HepG2 (cell line): ENCODE data around the gene PLEKHG2. TPM values are rescaled to one million over a fixed set of nuclear protein-coding genes. Genes with fewer than 3 reads are reported as not detected.

ENCODE experiments used
- ATF1 ChIP-seq: IDR thresholded peaks from 2 replicates; pipeline ENCODE4 v1.6.1; 2016; ENCODE audit warnings: mild to moderate bottlenecking, control low read depth
- KLF9 ChIP-seq: IDR thresholded peaks from 2 replicates; pipeline ENCODE4 v1.6.1; 2016; ENCODE audit warnings: low read depth
- NFATC3 ChIP-seq: sonication (generic); formaldehyde crosslinking; IDR thresholded peaks from 2 replicates; pipeline ENCODE4 v1.5.1; 2020; ENCODE audit warnings: mild to moderate bottlenecking, missing genetic modification reagents
- RBFOX2 ChIP-seq: fragments of 200-400 bp; formaldehyde crosslinking; IDR thresholded peaks from 2 replicates; pipeline ENCODE4 v1.6.1; 2017; ENCODE audit warnings: low read depth, mild to moderate bottlenecking, low read length
- SRSF9 ChIP-seq: fragments of 200-400 bp; formaldehyde crosslinking; IDR thresholded peaks from 2 replicates; pipeline ENCODE4 v1.6.1; 2018; ENCODE audit warnings: borderline replicate concordance, mild to moderate bottlenecking, low read depth, low read length; ENCODE audit not compliant: insufficient read depth, poor library complexity, severe bottlenecking
- ZFAT ChIP-seq: sonication (generic); formaldehyde crosslinking; conservative IDR thresholded peaks from 2 replicates; pipeline ENCODE4 v1.8.1; 2023; ENCODE audit warnings: missing genetic modification reagents, inconsistent platforms
- ZNF207 ChIP-seq: fragments of 450-650 bp; IDR thresholded peaks from 2 replicates; pipeline ENCODE4 v1.6.1; 2016; ENCODE audit warnings: antibody characterized with exemption, borderline replicate concordance
- ZNF446 ChIP-seq: sonication (generic); formaldehyde crosslinking; IDR thresholded peaks from 2 replicates; pipeline ENCODE4 v1.5.0; 2020; ENCODE audit warnings: mild to moderate bottlenecking, missing genetic modification reagents
- ZNF501 ChIP-seq: sonication (generic); formaldehyde crosslinking; IDR thresholded peaks from 2 replicates; pipeline ENCODE4 v1.5.1; 2020; ENCODE audit warnings: mild to moderate bottlenecking, moderate library complexity, missing genetic modification reagents
- ZNF562 ChIP-seq: sonication (generic); formaldehyde crosslinking; IDR thresholded peaks from 2 replicates; pipeline ENCODE4 v1.8.0; 2022; ENCODE audit warnings: missing genetic modification reagents, borderline replicate concordance
- ZNF572 ChIP-seq: sonication (generic); formaldehyde crosslinking; IDR thresholded peaks from 2 replicates; pipeline ENCODE4 v1.5.1; 2020; ENCODE audit warnings: mild to moderate bottlenecking, missing genetic modification reagents
- ZNF850 ChIP-seq: sonication (generic); formaldehyde crosslinking; conservative IDR thresholded peaks from 2 replicates; pipeline ENCODE4 v1.9.0; 2021; ENCODE audit warnings: mild to moderate bottlenecking, missing genetic modification reagents
- ZSCAN25 ChIP-seq: sonication (generic); formaldehyde crosslinking; IDR thresholded peaks from 2 replicates; pipeline ENCODE4 v1.8.0; 2022; ENCODE audit warnings: mild to moderate bottlenecking, missing genetic modification reagents
- polyA plus RNA-seq, 8 experiments: library from polyadenylated mRNA; depleted of rRNA in 3 of 8; stranded (reverse) in 7 of 8; unstranded in 1 of 8; fragments of >200 nt; fragmentation: Illumina TruSeq in 4 of 8; extraction: Trizol in 4 of 8; gene quantifications; 2 replicates each; pipeline versions ENCODE4 v1.2.1 to v1.2.3, GENCODE V29; 2011 to 2016; ENCODE audit warnings: low read depth in 4 of 8, missing spikeins in 1 of 8, mixed read lengths in 1 of 8; ENCODE audit not compliant: insufficient read depth in 1 of 8
- total RNA-seq, 5 experiments: library from RNA; depleted of rRNA; stranded (reverse); fragments of >200 nt; fragmentation: Illumina TruSeq; extraction: Trizol; gene quantifications; 2 replicates each; pipeline ENCODE4 v1.2.3, GENCODE V29; 2016; ENCODE audit warnings: low read depth in 1 of 5
- TF ChIP-seq, protein P1 (sequence below): sonication (generic); formaldehyde crosslinking; IDR thresholded peaks from 2 replicates; pipeline ENCODE4 v1.5.1; 2020; ENCODE audit warnings: mild to moderate bottlenecking, missing genetic modification reagents, borderline replicate concordance
- TF ChIP-seq, protein P2 (sequence below): sonication (generic); formaldehyde crosslinking; IDR thresholded peaks from 2 replicates; pipeline ENCODE4 v1.8.0; 2022; ENCODE audit warnings: mild to moderate bottlenecking, missing genetic modification reagents, moderate library complexity
- TF ChIP-seq, protein P3 (sequence below): IDR thresholded peaks from 2 replicates; pipeline ENCODE4 v1.6.1; 2016; ENCODE audit warnings: missing biosample characterization, missing genetic modification reagents, low read depth
- TF ChIP-seq, protein P4 (sequence below): sonication (generic); formaldehyde crosslinking; IDR thresholded peaks from 2 replicates; pipeline ENCODE4 v1.5.0; 2020; ENCODE audit warnings: mild to moderate bottlenecking, missing genetic modification reagents, moderate library complexity
- TF ChIP-seq, protein P5 (sequence below): sonication (generic); formaldehyde crosslinking; IDR thresholded peaks from 2 replicates; pipeline ENCODE4 v1.8.0; 2022; ENCODE audit warnings: missing genetic modification reagents, low read depth, mild to moderate bottlenecking, borderline replicate concordance

Gene PLEKHG2
- total and polyA plus RNA-seq, 2 of the 13 experiments (the other 11 are each of a cell fraction or from before 2014, with no cell fraction given) = 3.6 to 6.8 TPM

DNA sequence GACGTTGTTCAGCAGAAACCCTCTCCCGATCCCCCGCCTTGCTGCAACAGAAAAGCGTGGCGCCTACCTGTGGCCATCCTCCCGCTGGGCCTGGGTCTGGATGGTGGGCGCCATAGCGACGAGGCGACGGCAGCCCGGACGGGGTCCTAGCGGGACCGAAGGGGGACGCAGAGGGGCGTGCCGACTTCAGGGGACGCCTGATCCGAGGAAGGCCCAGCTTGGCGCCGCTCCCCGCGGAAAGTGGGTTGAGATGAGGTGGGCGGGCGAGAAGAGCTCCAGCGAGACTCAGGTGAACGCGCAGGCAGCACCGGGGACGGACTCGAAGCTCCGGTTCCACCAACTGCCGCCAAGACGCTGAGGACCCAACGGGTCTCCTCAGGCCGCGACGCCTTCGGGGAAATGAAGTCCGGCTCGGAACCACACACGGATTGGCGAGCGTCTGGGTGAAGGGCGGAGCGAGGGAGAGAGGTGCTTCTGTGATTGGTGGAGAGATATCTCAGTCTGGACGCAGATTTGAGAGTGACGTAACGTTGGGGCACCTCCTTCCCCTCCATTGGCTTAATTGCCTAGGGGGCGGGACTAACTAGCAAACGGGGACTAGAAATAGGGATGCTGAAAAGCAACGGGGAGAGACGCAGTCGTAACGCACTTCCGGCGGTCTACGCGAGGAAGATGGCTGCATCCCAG is 21.6 kb upstream of the PLEKHG2 start, which contains the start of the genes MED29 and PAF1 (continued):
- TF ChIP-seq ZNF572 (CRISPR knock-in tag) (peak; percentile 66; the same call in 1 of the 2 replicates), ATF1 (CRISPR knock-in tag) (peak; percentile 91), KLF9 (CRISPR knock-in tag) (no peak), RBFOX2 (peak; percentile 82), ZSCAN25 (CRISPR knock-in tag) (no peak; the same call in 1 of the 2 replicates), ZNF207 (no peak), ZNF850 (CRISPR knock-in tag) (no peak), ZNF562 (CRISPR knock-in tag) (no peak), ZFAT (no peak), NFATC3 (CRISPR knock-in tag) (no peak), ZNF501 (CRISPR knock-in tag) (peak; percentile 77), ZNF446 (CRISPR knock-in tag) (no peak), SRSF9 (no peak)
- TF ChIP-seq, protein P1, sequence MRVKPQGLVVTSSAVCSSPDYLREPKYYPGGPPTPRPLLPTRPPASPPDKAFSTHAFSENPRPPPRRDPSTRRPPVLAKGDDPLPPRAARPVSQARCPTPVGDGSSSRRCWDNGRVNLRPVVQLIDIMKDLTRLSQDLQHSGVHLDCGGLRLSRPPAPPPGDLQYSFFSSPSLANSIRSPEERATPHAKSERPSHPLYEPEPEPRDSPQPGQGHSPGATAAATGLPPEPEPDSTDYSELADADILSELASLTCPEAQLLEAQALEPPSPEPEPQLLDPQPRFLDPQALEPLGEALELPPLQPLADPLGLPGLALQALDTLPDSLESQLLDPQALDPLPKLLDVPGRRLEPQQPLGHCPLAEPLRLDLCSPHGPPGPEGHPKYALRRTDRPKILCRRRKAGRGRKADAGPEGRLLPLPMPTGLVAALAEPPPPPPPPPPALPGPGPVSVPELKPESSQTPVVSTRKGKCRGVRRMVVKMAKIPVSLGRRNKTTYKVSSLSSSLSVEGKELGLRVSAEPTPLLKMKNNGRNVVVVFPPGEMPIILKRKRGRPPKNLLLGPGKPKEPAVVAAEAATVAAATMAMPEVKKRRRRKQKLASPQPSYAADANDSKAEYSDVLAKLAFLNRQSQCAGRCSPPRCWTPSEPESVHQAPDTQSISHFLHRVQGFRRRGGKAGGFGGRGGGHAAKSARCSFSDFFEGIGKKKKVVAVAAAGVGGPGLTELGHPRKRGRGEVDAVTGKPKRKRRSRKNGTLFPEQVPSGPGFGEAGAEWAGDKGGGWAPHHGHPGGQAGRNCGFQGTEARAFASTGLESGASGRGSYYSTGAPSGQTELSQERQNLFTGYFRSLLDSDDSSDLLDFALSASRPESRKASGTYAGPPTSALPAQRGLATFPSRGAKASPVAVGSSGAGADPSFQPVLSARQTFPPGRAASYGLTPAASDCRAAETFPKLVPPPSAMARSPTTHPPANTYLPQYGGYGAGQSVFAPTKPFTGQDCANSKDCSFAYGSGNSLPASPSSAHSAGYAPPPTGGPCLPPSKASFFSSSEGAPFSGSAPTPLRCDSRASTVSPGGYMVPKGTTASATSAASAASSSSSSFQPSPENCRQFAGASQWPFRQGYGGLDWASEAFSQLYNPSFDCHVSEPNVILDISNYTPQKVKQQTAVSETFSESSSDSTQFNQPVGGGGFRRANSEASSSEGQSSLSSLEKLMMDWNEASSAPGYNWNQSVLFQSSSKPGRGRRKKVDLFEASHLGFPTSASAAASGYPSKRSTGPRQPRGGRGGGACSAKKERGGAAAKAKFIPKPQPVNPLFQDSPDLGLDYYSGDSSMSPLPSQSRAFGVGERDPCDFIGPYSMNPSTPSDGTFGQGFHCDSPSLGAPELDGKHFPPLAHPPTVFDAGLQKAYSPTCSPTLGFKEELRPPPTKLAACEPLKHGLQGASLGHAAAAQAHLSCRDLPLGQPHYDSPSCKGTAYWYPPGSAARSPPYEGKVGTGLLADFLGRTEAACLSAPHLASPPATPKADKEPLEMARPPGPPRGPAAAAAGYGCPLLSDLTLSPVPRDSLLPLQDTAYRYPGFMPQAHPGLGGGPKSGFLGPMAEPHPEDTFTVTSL = no peak
- TF ChIP-seq, protein P2, sequence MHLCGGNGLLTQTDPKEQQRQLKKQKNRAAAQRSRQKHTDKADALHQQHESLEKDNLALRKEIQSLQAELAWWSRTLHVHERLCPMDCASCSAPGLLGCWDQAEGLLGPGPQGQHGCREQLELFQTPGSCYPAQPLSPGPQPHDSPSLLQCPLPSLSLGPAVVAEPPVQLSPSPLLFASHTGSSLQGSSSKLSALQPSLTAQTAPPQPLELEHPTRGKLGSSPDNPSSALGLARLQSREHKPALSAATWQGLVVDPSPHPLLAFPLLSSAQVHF (CRISPR knock-in tag) = no peak
- TF ChIP-seq, protein P3, sequence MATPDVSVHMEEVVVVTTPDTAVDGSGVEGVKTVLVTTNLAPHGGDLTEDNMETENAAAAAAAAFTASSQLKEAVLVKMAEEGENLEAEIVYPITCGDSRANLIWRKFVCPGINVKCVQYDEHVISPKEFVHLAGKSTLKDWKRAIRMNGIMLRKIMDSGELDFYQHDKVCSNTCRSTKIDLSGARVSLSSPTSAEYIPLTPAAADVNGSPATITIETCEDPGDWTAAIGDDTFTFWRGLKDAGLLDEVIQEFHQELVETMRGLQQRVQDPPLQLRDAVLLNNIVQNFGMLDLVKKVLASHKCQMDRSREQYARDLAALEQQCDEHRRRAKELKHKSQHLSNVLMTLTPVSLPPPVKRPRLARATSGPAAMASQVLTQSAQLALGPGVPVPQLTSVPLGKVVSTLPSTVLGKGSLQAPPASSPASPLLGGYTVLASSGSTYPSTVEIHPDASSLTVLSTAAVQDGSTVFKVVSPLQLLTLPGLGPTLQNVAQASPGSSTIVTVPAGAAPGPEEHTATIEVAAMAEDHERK (CRISPR knock-in tag) = no peak
- TF ChIP-seq, protein P4, sequence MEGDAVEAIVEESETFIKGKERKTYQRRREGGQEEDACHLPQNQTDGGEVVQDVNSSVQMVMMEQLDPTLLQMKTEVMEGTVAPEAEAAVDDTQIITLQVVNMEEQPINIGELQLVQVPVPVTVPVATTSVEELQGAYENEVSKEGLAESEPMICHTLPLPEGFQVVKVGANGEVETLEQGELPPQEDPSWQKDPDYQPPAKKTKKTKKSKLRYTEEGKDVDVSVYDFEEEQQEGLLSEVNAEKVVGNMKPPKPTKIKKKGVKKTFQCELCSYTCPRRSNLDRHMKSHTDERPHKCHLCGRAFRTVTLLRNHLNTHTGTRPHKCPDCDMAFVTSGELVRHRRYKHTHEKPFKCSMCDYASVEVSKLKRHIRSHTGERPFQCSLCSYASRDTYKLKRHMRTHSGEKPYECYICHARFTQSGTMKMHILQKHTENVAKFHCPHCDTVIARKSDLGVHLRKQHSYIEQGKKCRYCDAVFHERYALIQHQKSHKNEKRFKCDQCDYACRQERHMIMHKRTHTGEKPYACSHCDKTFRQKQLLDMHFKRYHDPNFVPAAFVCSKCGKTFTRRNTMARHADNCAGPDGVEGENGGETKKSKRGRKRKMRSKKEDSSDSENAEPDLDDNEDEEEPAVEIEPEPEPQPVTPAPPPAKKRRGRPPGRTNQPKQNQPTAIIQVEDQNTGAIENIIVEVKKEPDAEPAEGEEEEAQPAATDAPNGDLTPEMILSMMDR (CRISPR knock-in tag) = peak; percentile 57
- TF ChIP-seq, protein P5, sequence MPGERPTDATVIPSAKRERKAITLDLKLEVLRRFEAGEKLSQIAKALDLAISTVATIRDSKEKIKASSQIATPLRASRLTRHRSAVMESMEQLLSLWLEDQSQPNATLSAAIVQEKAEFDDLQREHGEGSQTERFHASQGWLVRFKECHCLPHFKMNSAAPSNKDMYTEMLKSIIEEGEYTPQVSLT (CRISPR knock-in tag) = no peak
